H1 (cell line): ENCODE data around the gene CXCL12. TPM values are rescaled to one million over a fixed set of nuclear protein-coding genes. Genes with fewer than 3 reads are reported as not detected.

Experiments
- CTCF ChIA-PET: fragments of 300-600 bp; sonication (Branson Sonifier 250); formaldehyde crosslinking; loops from one replicate; lab custom pipeline; 2021; ENCODE audit not compliant: partially characterized antibody; lab: Charles Lee
- POLR2A ChIA-PET: fragments of 300-600 bp; sonication (Branson Sonifier 250); formaldehyde crosslinking; loops from one replicate; lab custom pipeline; 2021; ENCODE audit warnings: inconsistent platforms; ENCODE audit not compliant: partially characterized antibody; lab: Charles Lee
- DNase-seq, 2 experiments: peaks; one replicate each; pipeline versions ENCODE4 v3.0.0 to v3.0.0-alpha.2; 2010 to 2022; ENCODE audit warnings: low spot score in 2 of 2, low read depth in 1 of 2, mixed read lengths in 1 of 2
- FAIRE-seq: peaks from 2 replicates; lab custom pipeline; 2011; peaks lifted over from hg19 to GRCh38; lab: Jason Lieb, UNC
- H2AFZ ChIP-seq: 2 replicates; pipeline ENCODE4 v1.8.1; 2012; ENCODE audit warnings: low read length, inconsistent platforms
- H2AK5ac ChIP-seq: 2 replicates; pipeline ENCODE4 v1.6.1; 2013; ENCODE audit warnings: low read depth, low read length
- H2BK120ac ChIP-seq: replicated peaks from 2 replicates; pipeline ENCODE3; 2013; ENCODE audit warnings: low read depth, low read length, inconsistent platforms
- H2BK12ac ChIP-seq: 2 replicates; pipeline ENCODE4 v1.6.1; 2013; ENCODE audit warnings: low read depth, low read length
- H2BK15ac ChIP-seq: 2 replicates; pipeline ENCODE4 v1.6.1; 2013; ENCODE audit warnings: low read length
- H2BK20ac ChIP-seq: 2 replicates; pipeline ENCODE4 v1.6.1; 2013; ENCODE audit warnings: low read length
- H2BK5ac ChIP-seq: 2 replicates; pipeline ENCODE4 v1.6.1; 2013; ENCODE audit warnings: low read depth, low read length
- H3K14ac ChIP-seq: 2 replicates; pipeline ENCODE4 v1.6.1; 2013; ENCODE audit warnings: inconsistent platforms; ENCODE audit not compliant: insufficient read length
- H3K18ac ChIP-seq: 2 replicates; pipeline ENCODE4 v1.6.1; 2013; ENCODE audit warnings: low read length; ENCODE audit errors: extremely low read depth
- H3K23ac ChIP-seq: 2 replicates; pipeline ENCODE4 v1.6.1; 2013; ENCODE audit warnings: inconsistent platforms; ENCODE audit not compliant: insufficient read length
- H3K23me2 ChIP-seq: 2 replicates; pipeline ENCODE4 v1.6.1; 2013; ENCODE audit warnings: low read depth, low read length
- H3K27ac ChIP-seq: 2 replicates; pipeline ENCODE4 v1.6.1; 2011; ENCODE audit warnings: low read depth, low read length, inconsistent platforms
- H3K27me3 ChIP-seq, 4 experiments: replicated peaks in 1 of 4; 1 replicate in 1 of 4; 2 replicates in 3 of 4; pipeline versions ENCODE4 v1.6.1 to v1.8.1; 2011 to 2013; ENCODE audit warnings: low read length in 3 of 4, mild to moderate bottlenecking in 3 of 4, inconsistent platforms in 2 of 4, mixed read lengths in 2 of 4, moderate library complexity in 1 of 4; ENCODE audit not compliant: control insufficient read depth in 3 of 4, insufficient read depth in 3 of 4; ENCODE audit errors: extremely low read depth in 1 of 4
- H3K36me3 ChIP-seq, 4 experiments: 2 replicates each; pipeline versions ENCODE4 v1.6.1 to v1.8.1; 2011 to 2013; ENCODE audit warnings: mild to moderate bottlenecking in 4 of 4, low read length in 3 of 4, moderate library complexity in 2 of 4, control low read depth in 1 of 4, inconsistent platforms in 1 of 4; ENCODE audit not compliant: insufficient read depth in 4 of 4, control insufficient read depth in 2 of 4
- H3K4ac ChIP-seq: replicated peaks from 2 replicates; pipeline ENCODE3; 2013; ENCODE audit warnings: low read length, low read depth, mixed read lengths, inconsistent platforms; ENCODE audit not compliant: insufficient read length
- H3K4me1 ChIP-seq, 4 experiments: replicated peaks in 1 of 4; 1 replicate in 1 of 4; 2 replicates in 3 of 4; pipeline versions ENCODE4 v1.6.1 to v1.8.1; 2011 to 2013; ENCODE audit warnings: low read length in 3 of 4, inconsistent platforms in 2 of 4, mixed read lengths in 1 of 4; ENCODE audit not compliant: insufficient read depth in 4 of 4, control insufficient read depth in 3 of 4
- H3K4me2 ChIP-seq, 2 experiments: 2 replicates each; pipeline versions ENCODE4 v1.6.1 to v1.8.1; 2011 to 2013; ENCODE audit warnings: low read depth in 2 of 2, low read length in 2 of 2, control low read depth in 1 of 2, inconsistent platforms in 1 of 2, mild to moderate bottlenecking in 1 of 2; ENCODE audit not compliant: insufficient read depth in 1 of 2
- H3K4me3 ChIP-seq, 4 experiments: fragments of 200-600, 300-600 bp in 1 of 4; sonication (generic), shearing (Covaris generic), sonication (Bioruptor Twin) in 1 of 4; 2 replicates each; pipeline versions ENCODE4 v1.5.1 to v1.8.1; 2011 to 2016; ENCODE audit warnings: low read length in 4 of 4, low read depth in 3 of 4, control low read depth in 2 of 4, inconsistent platforms in 2 of 4, mild to moderate bottlenecking in 2 of 4, mixed read lengths in 1 of 4, moderate library complexity in 1 of 4; ENCODE audit not compliant: insufficient read depth in 2 of 4; ENCODE audit errors: extremely low read depth in 1 of 4
- H3K56ac ChIP-seq: replicated peaks from 2 replicates; pipeline ENCODE3; 2013; ENCODE audit warnings: low read depth, mild to moderate bottlenecking, mixed read lengths, low read length, inconsistent platforms; ENCODE audit not compliant: insufficient read length
- H3K79me1 ChIP-seq: 2 replicates; pipeline ENCODE4 v1.6.1; 2013; ENCODE audit warnings: low read depth, low read length, control low read depth
- H3K79me2 ChIP-seq, 2 experiments: 2 replicates each; pipeline versions ENCODE4 v1.6.1 to v1.8.1; 2012 to 2013; ENCODE audit warnings: low read length in 2 of 2, mild to moderate bottlenecking in 2 of 2, inconsistent platforms in 1 of 2; ENCODE audit not compliant: insufficient read depth in 2 of 2, control insufficient read depth in 1 of 2
- H3K9ac ChIP-seq, 4 experiments: replicated peaks in 1 of 4; 1 replicate in 1 of 4; 2 replicates in 3 of 4; pipeline versions ENCODE4 v1.6.1 to v1.8.1; 2011 to 2013; ENCODE audit warnings: low read depth in 3 of 4, low read length in 3 of 4, control low read depth in 2 of 4, mild to moderate bottlenecking in 2 of 4, moderate library complexity in 2 of 4, inconsistent platforms in 1 of 4; ENCODE audit errors: extremely low read depth in 1 of 4
- H3K9me3 ChIP-seq, 2 experiments: 2 replicates each; pipeline versions ENCODE4 v1.6.1 to v1.8.1; 2012 to 2013; ENCODE audit warnings: mild to moderate bottlenecking in 2 of 2, moderate library complexity in 2 of 2, control low read depth in 1 of 2, inconsistent platforms in 1 of 2, low read depth in 1 of 2, low read length in 1 of 2, mixed read lengths in 1 of 2; ENCODE audit not compliant: insufficient read depth in 2 of 2
- H4K20me1 ChIP-seq, 2 experiments: replicated peaks in 1 of 2; 2 replicates each; pipeline versions ENCODE3 to v1.8.1; 2011 to 2013; ENCODE audit warnings: inconsistent platforms in 2 of 2, low read length in 2 of 2, mild to moderate bottlenecking in 1 of 2; ENCODE audit not compliant: insufficient read depth in 2 of 2, control insufficient read depth in 1 of 2
- H4K5ac ChIP-seq: 2 replicates; pipeline ENCODE4 v1.6.1; 2013; ENCODE audit warnings: low read length, low read depth, mixed read lengths, inconsistent platforms; ENCODE audit not compliant: insufficient read length
- H4K8ac ChIP-seq: 2 replicates; pipeline ENCODE4 v1.8.0; 2013; ENCODE audit warnings: mild to moderate bottlenecking, moderate library complexity, low read length, inconsistent platforms; ENCODE audit not compliant: insufficient read depth; ENCODE audit errors: extremely low read depth
- H4K91ac ChIP-seq: replicated peaks from 2 replicates; pipeline ENCODE3; 2013; ENCODE audit warnings: low read length, mixed read lengths, inconsistent platforms; ENCODE audit not compliant: insufficient read length
- SAP30 ChIP-seq: fragments of 300-600 bp; sonication (generic); IDR thresholded peaks from 2 replicates; pipeline ENCODE4 v1.7.1; 2012; ENCODE audit warnings: low read length, moderate library complexity, mild to moderate bottlenecking, inconsistent platforms; ENCODE audit not compliant: insufficient read depth, insufficient replicate concordance
- WGBS, 2 experiments: shearing (Covaris generic) in 1 of 2; methylation state at CpG; one replicate each; pipeline versions ENCODE4 v1.1.6 to v1.1.7; 2013 to 2015; ENCODE audit warnings: low lambda C conversion rate in 2 of 2, mixed read lengths in 2 of 2, inconsistent platforms in 1 of 2, low coverage in 1 of 2, missing lambda C conversion rate in 1 of 2; ENCODE audit not compliant: insufficient replicate concordance in 2 of 2, insufficient coverage in 1 of 2, insufficient read length in 1 of 2; ENCODE audit errors: extremely low coverage in 1 of 2, missing lambda C conversion rate in 1 of 2; 5-methylcytosine and 5-hydroxymethylcytosine counted together
- polyA plus RNA-seq, 7 experiments: library from polyadenylated mRNA; depleted of rRNA in 3 of 7; stranded (reverse) in 5 of 7; unstranded in 2 of 7; fragments of >200 nt in 5 of 7; fragments of 200-250 nt in 2 of 7; gene quantifications; 1 replicate in 5 of 7; 2 replicates in 1 of 7; 4 replicates in 1 of 7; pipeline versions ENCODE4 v1.2.1 to v1.2.3, GENCODE V29; 2011 to 2013; ENCODE audit warnings: missing spikeins in 2 of 7, mixed read lengths in 2 of 7
- total RNA-seq: library from RNA; stranded (reverse); fragmentation: NEBNext Ultra II Directional; extraction: Animal tissue kit (Norgen Biotek cat#: 25700); gene quantifications from 2 replicates; pipeline ENCODE4 v1.2.1, GENCODE V29; 2021
- TF ChIP-seq, protein P1 (sequence below): IDR thresholded peaks from 2 replicates; pipeline ENCODE4 v1.6.1; 2012; ENCODE audit warnings: low read length, inconsistent platforms

Gene CXCL12
- total and polyA plus RNA-seq, 2 of the 8 experiments (the other 6 are each of a cell fraction or from before 2014, with no cell fraction given), result 51.4 to 53.8 TPM

DNA sequence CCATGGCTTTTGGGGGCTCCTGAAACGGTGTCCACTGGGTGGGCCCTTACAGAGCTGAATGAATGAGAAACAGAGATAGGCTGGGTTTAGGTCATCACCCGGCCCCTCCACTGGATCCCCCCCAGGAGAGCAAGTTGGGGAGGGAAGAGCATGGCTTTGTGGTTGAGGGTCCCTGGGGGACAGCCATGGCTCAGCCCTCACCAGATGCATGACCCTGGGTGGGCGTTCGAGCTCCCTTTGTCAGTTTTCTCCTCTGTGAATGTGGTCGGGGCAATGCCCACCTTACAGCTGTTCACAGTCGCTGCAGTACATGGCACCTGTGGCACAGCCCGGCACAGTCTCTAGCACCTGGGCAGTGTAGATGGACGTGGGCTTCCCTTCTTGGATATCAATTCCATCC lies 40.6 kb upstream of the CXCL12 start:
- H4K20me1 ChIP-seq, result no peaks in the 10 kb centered on the region
- H3K4ac ChIP-seq, result no peak overlapping the region
- no peak overlapping the region for H2AFZ ChIP-seq
- DNase-seq (no peak), FAIRE-seq (no peak)
- no peak overlapping the region for H2BK120ac ChIP-seq
- no peak overlapping the region for H4K91ac ChIP-seq
- H3K36me3 ChIP-seq, result no peaks in the 10 kb centered on the region
- H3K9me3 ChIP-seq, result 0 out of 4 replicates have a peak, but pooled peaks cover 0 to 3% of the 10 kb centered on the region in 2 experiments
- no peaks in the 10 kb centered on the region for H3K79me1 ChIP-seq
- no peaks in the 10 kb centered on the region; the same call in 1 of the 2 replicates for H3K23me2 ChIP-seq
- no peak overlapping the region for H2BK5ac ChIP-seq
- no peak overlapping the region for H4K8ac ChIP-seq
- H3K9ac ChIP-seq, result no peak overlapping the region
- no peak overlapping the region for H3K18ac ChIP-seq
- no peak overlapping the region for H2BK20ac ChIP-seq
- H3K4me1 ChIP-seq, result 0 out of 7 replicates have a peak, but pooled peaks cover 0 to 2% (median 0%) of the 10 kb centered on the region in 4 experiments
- no peak overlapping the region for H3K4me3 ChIP-seq
- H3K27me3 ChIP-seq, result no peaks in the 10 kb centered on the region
- CTCF ChIA-PET, result no interaction called here
- H3K14ac ChIP-seq, result no peak overlapping the region
- no peak for TF ChIP-seq SAP30
- TF ChIP-seq, protein P1, sequence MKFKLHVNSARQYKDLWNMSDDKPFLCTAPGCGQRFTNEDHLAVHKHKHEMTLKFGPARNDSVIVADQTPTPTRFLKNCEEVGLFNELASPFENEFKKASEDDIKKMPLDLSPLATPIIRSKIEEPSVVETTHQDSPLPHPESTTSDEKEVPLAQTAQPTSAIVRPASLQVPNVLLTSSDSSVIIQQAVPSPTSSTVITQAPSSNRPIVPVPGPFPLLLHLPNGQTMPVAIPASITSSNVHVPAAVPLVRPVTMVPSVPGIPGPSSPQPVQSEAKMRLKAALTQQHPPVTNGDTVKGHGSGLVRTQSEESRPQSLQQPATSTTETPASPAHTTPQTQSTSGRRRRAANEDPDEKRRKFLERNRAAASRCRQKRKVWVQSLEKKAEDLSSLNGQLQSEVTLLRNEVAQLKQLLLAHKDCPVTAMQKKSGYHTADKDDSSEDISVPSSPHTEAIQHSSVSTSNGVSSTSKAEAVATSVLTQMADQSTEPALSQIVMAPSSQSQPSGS, result no peak
- H2BK15ac ChIP-seq, result no peak overlapping the region
- POLR2A ChIA-PET, result no interaction called here
- H4K5ac ChIP-seq, result no peak overlapping the region
- H3K4me2 ChIP-seq, result no peak overlapping the region
- no peak overlapping the region for H3K56ac ChIP-seq
- H3K79me2 ChIP-seq, result no peaks in the 10 kb centered on the region
- no peak overlapping the region for H2BK12ac ChIP-seq
- H3K27ac ChIP-seq, result no peak overlapping the region
- H2AK5ac ChIP-seq, result no peak overlapping the region
- no peak overlapping the region for H3K23ac ChIP-seq
- WGBS, 2 experiments, result 97% methylated on average over 8 of the region's 8 CpGs; no CpG with 5 or more reads in 1 of the 2 experiments
